ENCODE measurements around the gene SLC11A1. TPM values are rescaled to one million over a fixed set of nuclear protein-coding genes. Genes with fewer than 3 reads are reported as not detected.
A peak's percentile ranks its signal among the peaks of the same experiment; 100 is the strongest.

SLC11A1 gene
- total RNA-seq, 4 donors from 2014 or later = 5.6 to 38.1 (median 20.7) TPM

DNA sequence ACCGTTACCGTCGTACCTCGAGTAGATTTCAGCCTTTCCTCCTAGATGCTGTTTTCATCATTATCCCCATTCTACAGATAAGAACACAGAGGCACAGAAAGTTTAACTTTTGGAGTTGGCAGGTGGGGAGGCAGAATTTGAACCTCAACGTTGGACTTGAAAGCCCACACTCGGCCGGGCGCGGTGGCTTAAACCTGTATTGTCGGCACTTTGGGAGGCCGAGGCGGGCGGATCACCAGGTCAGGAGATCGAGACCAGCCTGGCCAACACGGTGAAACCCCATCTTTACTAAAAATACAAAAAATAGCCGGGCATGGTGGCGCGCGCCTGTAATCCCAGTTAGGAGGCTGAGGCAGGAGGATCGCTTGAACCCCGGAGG lies 13.9 kb upstream of the SLC11A1 start:
- Histone ChIP-seq H3K36me3 (no peaks in the 10 kb centered on the region), H3K4me1 (peaks cover 15 to 25% (median 23%) of the 10 kb centered on the region in 4 donors), H3K27me3 (no peaks in the 10 kb centered on the region), H3K4me3 (peak overlapping the region; percentile 55 to 65 (median 60)), H3K9me3 (peaks cover 0 to 8% (median 6%) of the 10 kb centered on the region in 4 donors), H3K27ac (replicated peaks in 1 of 4) (peak overlapping the region; percentile 83 to 88 (median 86))
- TF ChIP-seq POLR2A (IDR thresholded peaks at IDR 0.05; ENCODE audit: low read depth) = no peak
- no peak for TF ChIP-seq EP300 (IDR thresholded peaks at IDR 0.05)
- TF ChIP-seq POLR2AphosphoS5 (IDR thresholded peaks at IDR 0.05) = no peak
- TF ChIP-seq, protein P1, sequence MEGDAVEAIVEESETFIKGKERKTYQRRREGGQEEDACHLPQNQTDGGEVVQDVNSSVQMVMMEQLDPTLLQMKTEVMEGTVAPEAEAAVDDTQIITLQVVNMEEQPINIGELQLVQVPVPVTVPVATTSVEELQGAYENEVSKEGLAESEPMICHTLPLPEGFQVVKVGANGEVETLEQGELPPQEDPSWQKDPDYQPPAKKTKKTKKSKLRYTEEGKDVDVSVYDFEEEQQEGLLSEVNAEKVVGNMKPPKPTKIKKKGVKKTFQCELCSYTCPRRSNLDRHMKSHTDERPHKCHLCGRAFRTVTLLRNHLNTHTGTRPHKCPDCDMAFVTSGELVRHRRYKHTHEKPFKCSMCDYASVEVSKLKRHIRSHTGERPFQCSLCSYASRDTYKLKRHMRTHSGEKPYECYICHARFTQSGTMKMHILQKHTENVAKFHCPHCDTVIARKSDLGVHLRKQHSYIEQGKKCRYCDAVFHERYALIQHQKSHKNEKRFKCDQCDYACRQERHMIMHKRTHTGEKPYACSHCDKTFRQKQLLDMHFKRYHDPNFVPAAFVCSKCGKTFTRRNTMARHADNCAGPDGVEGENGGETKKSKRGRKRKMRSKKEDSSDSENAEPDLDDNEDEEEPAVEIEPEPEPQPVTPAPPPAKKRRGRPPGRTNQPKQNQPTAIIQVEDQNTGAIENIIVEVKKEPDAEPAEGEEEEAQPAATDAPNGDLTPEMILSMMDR (IDR thresholded peaks at IDR 0.05) = no peak
- DNase-seq (ENCODE audit: extremely low spot score) = no peak
- WGBS = 62% methylated on average over 20 of the region's 21 CpGs
- intact Hi-C loops (cut with DNase I) = no loop called here

DNA sequence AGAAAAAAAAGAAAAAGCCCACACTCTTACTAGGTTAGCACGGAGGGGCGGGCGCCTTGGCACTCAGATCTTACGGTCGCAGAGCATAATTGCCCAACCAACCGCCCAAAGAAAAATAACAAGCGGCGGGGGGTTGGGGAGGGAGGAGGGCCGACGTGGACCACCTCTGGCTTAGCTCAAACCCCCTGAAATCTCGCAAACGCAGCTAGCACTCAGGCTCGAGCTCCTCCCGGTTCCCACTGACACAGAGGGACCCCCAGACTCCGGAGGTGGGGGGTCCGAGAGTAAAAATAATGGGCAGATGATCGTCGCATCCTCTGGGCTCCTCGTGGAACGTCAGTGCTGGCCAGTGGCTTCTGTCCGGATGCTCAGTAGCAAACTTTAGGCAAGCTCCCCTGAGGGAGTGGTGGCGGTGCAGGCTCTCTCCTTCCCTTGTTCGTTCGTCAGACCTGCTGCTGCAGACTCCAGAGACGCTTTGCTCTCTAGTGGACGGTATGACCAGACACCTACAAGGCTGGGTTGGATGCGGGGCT lies 13.4 kb upstream of the SLC11A1 start:
- H3K27ac ChIP-seq (replicated peaks in 1 of 4) = peak overlapping the region; percentile 83 to 88 (median 86)
- no peak for DNase-seq (ENCODE audit: extremely low spot score)
- H3K4me1 ChIP-seq = peaks cover 15 to 25% (median 23%) of the 10 kb centered on the region in 4 donors
- intact Hi-C loops (cut with DNase I) = no loop called here
- H3K4me3 ChIP-seq = peak overlapping the region; percentile 55 to 65 (median 60)
- peaks cover 0 to 8% (median 6%) of the 10 kb centered on the region in 4 donors for H3K9me3 ChIP-seq
- no peaks in the 10 kb centered on the region for H3K36me3 ChIP-seq
- no peaks in the 10 kb centered on the region for H3K27me3 ChIP-seq
- 23% methylated on average over 20 of the region's 27 CpGs for WGBS
- TF ChIP-seq POLR2AphosphoS5 (IDR thresholded peaks at IDR 0.05) (peak; percentile 33 to 49), POLR2A (IDR thresholded peaks at IDR 0.05; ENCODE audit: low read depth) (no peak)
- TF ChIP-seq, protein P1 (IDR thresholded peaks at IDR 0.05) = peak in 2 of 3 experiments; percentile 26 to 32

DNA sequence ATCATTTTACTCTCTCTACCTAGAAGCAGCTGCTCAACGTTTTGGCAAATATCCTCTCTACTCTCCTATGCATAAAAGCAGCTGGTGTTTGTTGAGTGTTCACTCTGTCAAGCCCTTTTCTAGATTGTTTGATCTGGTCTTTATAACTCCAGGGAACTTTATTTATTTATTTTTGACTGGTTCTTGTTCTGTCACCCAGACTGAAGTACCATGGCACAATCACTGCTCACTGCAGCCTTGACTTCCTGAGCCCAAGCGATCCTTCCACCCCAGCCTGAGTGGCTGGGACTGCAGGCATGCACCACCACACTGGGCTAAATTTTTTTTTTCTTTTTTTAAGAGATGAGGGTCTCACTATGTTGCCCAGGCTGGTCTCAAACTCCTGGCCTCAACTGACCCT lies 12.7 kb upstream of the SLC11A1 start:
- no peak for TF ChIP-seq EP300 (IDR thresholded peaks at IDR 0.05)
- TF ChIP-seq, protein P1 (IDR thresholded peaks at IDR 0.05) = no peak
- no peak for TF ChIP-seq POLR2A (IDR thresholded peaks at IDR 0.05; ENCODE audit: low read depth)
- TF ChIP-seq POLR2AphosphoS5 (IDR thresholded peaks at IDR 0.05) = no peak
- Histone ChIP-seq H3K9me3 (peaks cover 0 to 8% (median 6%) of the 10 kb centered on the region in 4 donors), H3K27me3 (no peaks in the 10 kb centered on the region), H3K27ac (replicated peaks in 1 of 4) (peak overlapping the region; percentile 83 to 88 (median 86)), H3K4me3 (no peak overlapping the region), H3K36me3 (no peaks in the 10 kb centered on the region), H3K4me1 (peaks cover 15 to 25% (median 23%) of the 10 kb centered on the region in 4 donors)
- 51% methylated on average over 2 of the region's 2 CpGs for WGBS
- DNase-seq (ENCODE audit: extremely low spot score) = no peak
- intact Hi-C loops (cut with DNase I) = no loop called here

DNA sequence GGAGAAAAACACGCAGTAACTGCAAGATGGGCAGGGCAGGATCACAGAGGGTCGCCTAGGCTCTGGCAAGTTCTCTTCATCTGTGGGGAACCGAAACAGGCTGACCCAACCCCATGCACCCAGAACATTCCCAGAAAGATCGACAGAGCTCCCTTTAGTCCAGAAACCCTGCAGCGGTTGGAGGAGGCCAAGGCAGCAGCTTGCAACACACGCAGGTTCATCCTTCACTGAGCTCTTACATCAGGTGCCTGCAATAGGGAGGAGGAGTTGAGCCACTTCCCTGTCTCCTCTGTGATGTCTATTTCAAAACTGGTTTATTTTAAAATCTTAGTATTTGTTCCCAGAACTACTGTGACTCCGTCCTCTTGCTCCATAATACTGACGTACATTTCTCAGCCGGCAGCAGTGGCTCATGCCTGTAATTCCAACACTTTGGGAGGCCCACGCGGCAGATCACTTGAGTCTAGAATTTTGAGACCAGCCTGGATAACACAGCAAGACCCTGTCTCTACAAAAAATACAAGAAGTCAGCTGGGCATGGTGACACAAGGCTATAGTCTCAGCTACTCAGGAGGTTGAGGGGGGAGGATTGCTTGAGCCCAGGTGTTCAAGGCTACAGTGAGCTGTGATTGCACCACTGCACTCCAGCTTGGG lies 11.5 kb upstream of the SLC11A1 start:
- H3K4me1 ChIP-seq = peaks cover 15 to 34% (median 30%) of the 10 kb centered on the region in 4 donors
- peaks cover 0 to 8% (median 6%) of the 10 kb centered on the region in 4 donors for H3K9me3 ChIP-seq
- H3K27ac ChIP-seq (replicated peaks in 1 of 4) = peak overlapping the region; percentile 83 to 88 (median 86)
- intact Hi-C loops (cut with DNase I) = no loop called here
- TF ChIP-seq, protein P1 (IDR thresholded peaks at IDR 0.05) = no peak
- TF ChIP-seq POLR2AphosphoS5 (IDR thresholded peaks at IDR 0.05) = peak; percentile 42 to 61
- TF ChIP-seq EP300 (IDR thresholded peaks at IDR 0.05) = peak; percentile 9
- TF ChIP-seq POLR2A (IDR thresholded peaks at IDR 0.05; ENCODE audit: low read depth) = no peak
- 75% methylated on average over 11 of the region's 11 CpGs for WGBS
- DNase-seq (ENCODE audit: extremely low spot score) = no peak
- no peak overlapping the region for H3K4me3 ChIP-seq
- H3K36me3 ChIP-seq = no peaks in the 10 kb centered on the region
- H3K27me3 ChIP-seq = no peaks in the 10 kb centered on the region
